ENCODE data around the gene CACNA2D3. TPM values are rescaled to one million over a fixed set of nuclear protein-coding genes. Genes with fewer than 3 reads are reported as not detected.

Gene CACNA2D3
- total RNA-seq, 2 donors from 2014 or later, result 0.97 TPM; not detected in 1

GRCh38 chr3:54621184-54621583 is 498.8 kb downstream of the CACNA2D3 start:
- Mint-ChIP-seq H3K36me3 (ENCODE audit: low read depth) (no peaks in the 10 kb centered on the region), H3K4me3 (no peak overlapping the region), H3K27ac (no peak overlapping the region), H3K9me3 (no peaks in the 10 kb centered on the region), H3K4me1 (no peaks in the 10 kb centered on the region), H3K27me3 (ENCODE audit: insufficient read depth) (peaks cover 16% of the 10 kb centered on the region)
- DNase-seq, result no peak
- H3K9me3 ChIP-seq (ENCODE audit: control insufficient read depth, low read length), result no peaks in the 10 kb centered on the region
- H3K4me1 ChIP-seq (ENCODE audit: control insufficient read depth, insufficient read depth, low read length), result no peaks in the 10 kb centered on the region
- WGBS, 2 experiments (ENCODE audit: insufficient coverage in 1 of 2, insufficient read length in 1 of 2), result 92 to 94% methylated on average over 5 to 7 of the region's 8 CpGs
- no peaks in the 10 kb centered on the region for H3K36me3 ChIP-seq (ENCODE audit: control insufficient read depth, insufficient read depth, low read length)
- peak; percentile 25 for TF ChIP-seq CTCF (conservative IDR thresholded peaks at IDR 0.05)
- no peaks in the 10 kb centered on the region for H3K27me3 ChIP-seq (ENCODE audit: control insufficient read depth, insufficient read depth, low read length, poor library complexity, severe bottlenecking)
- H3K27ac ChIP-seq (ENCODE audit: low read depth, low read length), result no peak overlapping the region
- no peak overlapping the region for H3K4me3 ChIP-seq (ENCODE audit: low read length)
- H3K9ac ChIP-seq (ENCODE audit: extremely low read depth, low read length, poor library complexity, severe bottlenecking), result no peak overlapping the region

- Mint-ChIP-seq H3K27me3 (ENCODE audit: insufficient read depth) (peaks cover 16% of the 10 kb centered on the region), H3K9me3 (no peaks in the 10 kb centered on the region), H3K27ac (no peak overlapping the region), H3K36me3 (ENCODE audit: low read depth) (no peaks in the 10 kb centered on the region), H3K4me3 (no peak overlapping the region), H3K4me1 (no peaks in the 10 kb centered on the region)
- Histone ChIP-seq H3K9ac (ENCODE audit: extremely low read depth, low read length, poor library complexity, severe bottlenecking) (no peak overlapping the region), H3K9me3 (ENCODE audit: control insufficient read depth, low read length) (no peaks in the 10 kb centered on the region), H3K36me3 (ENCODE audit: control insufficient read depth, insufficient read depth, low read length) (no peaks in the 10 kb centered on the region), H3K27me3 (ENCODE audit: control insufficient read depth, insufficient read depth, low read length, poor library complexity, severe bottlenecking) (no peaks in the 10 kb centered on the region), H3K4me1 (ENCODE audit: control insufficient read depth, insufficient read depth, low read length) (no peaks in the 10 kb centered on the region), H3K4me3 (ENCODE audit: low read length) (no peak overlapping the region), H3K27ac (ENCODE audit: low read depth, low read length) (no peak overlapping the region)
- no peak for TF ChIP-seq CTCF (conservative IDR thresholded peaks at IDR 0.05)
- DNase-seq, result no peak
- WGBS, 2 experiments (ENCODE audit: insufficient coverage in 1 of 2, insufficient read length in 1 of 2), result 94 to 97% methylated on average over 7 to 11 of the region's 11 CpGs
Observed at GRCh38 chr3:54622678-54623077, 500.3 kb downstream of the CACNA2D3 start.

- peaks cover 2% of the 10 kb centered on the region for H3K9me3 Mint-ChIP-seq
- Histone ChIP-seq H3K27ac (ENCODE audit: low read depth, low read length) (no peak overlapping the region), H3K4me3 (ENCODE audit: low read length) (no peak overlapping the region), H3K9ac (ENCODE audit: extremely low read depth, low read length, poor library complexity, severe bottlenecking) (no peak overlapping the region), H3K36me3 (ENCODE audit: control insufficient read depth, insufficient read depth, low read length) (no peaks in the 10 kb centered on the region), H3K9me3 (ENCODE audit: control insufficient read depth, low read length) (no peaks in the 10 kb centered on the region), H3K4me1 (ENCODE audit: control insufficient read depth, insufficient read depth, low read length) (no peaks in the 10 kb centered on the region), H3K27me3 (ENCODE audit: control insufficient read depth, insufficient read depth, low read length, poor library complexity, severe bottlenecking) (no peaks in the 10 kb centered on the region)
- peaks cover 16% of the 10 kb centered on the region for H3K27me3 Mint-ChIP-seq (ENCODE audit: insufficient read depth)
- no peaks in the 10 kb centered on the region for H3K36me3 Mint-ChIP-seq (ENCODE audit: low read depth)
- H3K27ac Mint-ChIP-seq, result no peak overlapping the region
- H3K4me3 Mint-ChIP-seq, result no peak overlapping the region
- peaks cover 14% of the 10 kb centered on the region for H3K4me1 Mint-ChIP-seq
- no peak for TF ChIP-seq CTCF (conservative IDR thresholded peaks at IDR 0.05)
- WGBS, 2 experiments (ENCODE audit: insufficient coverage in 1 of 2, insufficient read length in 1 of 2), result 92 to 94% methylated on average over 13 to 43 of the region's 43 CpGs
- DNase-seq, result no peak
Observed at GRCh38 chr3:54625805-54626787, 503.7 kb downstream of the CACNA2D3 start.

Data from endodermal cell (in vitro differentiated cells).